ENCODE data around the gene ATP2B2. TPM values are rescaled to one million over a fixed set of nuclear protein-coding genes. Genes with fewer than 3 reads are reported as not detected.

ATP2B2 gene
- total and polyA plus RNA-seq, 10 of the 15 experiments (the other 5 are each of a cell fraction or from before 2014, with no cell fraction given) = 0.04 TPM; not detected in 9

GRCh38 chr3:10507331-10507730 is 1.9 kb upstream of the ATP2B2 start:
- ChIA-PET RAD21 (ENCODE audit: unreplicated experiment) (no interaction called here), SMC1A (ENCODE audit: uncharacterized antibody, unreplicated experiment) (no interaction called here), CTCF (no interaction called here), POLR2A (no interaction called here)
- Histone ChIP-seq H3K36me3 (ENCODE audit: control insufficient read depth in 2 of 2, insufficient read depth in 2 of 2, low read length in 1 of 2) (no peaks in the 10 kb centered on the region), H3K79me2 (ENCODE audit: control insufficient read depth, insufficient read depth, low read length) (no peaks in the 10 kb centered on the region), H3K27me3 (replicated peaks in 1 of 2; ENCODE audit: control insufficient read depth in 2 of 2, insufficient read depth in 2 of 2, low read length in 1 of 2) (peaks cover 0 to 3% of the 10 kb centered on the region in 2 experiments; a peak in 3 of 4 replicates), H3K9ac (ENCODE audit: control insufficient read depth, insufficient read depth, low read length) (no peak overlapping the region), H4K20me1 (ENCODE audit: control insufficient read depth, insufficient read depth) (no peaks in the 10 kb centered on the region), H3K27ac (ENCODE audit: control insufficient read depth, insufficient read depth) (no peak overlapping the region), H3K9me3 (replicated peaks; ENCODE audit: control insufficient read depth, insufficient read depth, low read length) (no peaks in the 10 kb centered on the region), H3K4me3 (no peak overlapping the region), H3K4me1 (ENCODE audit: control insufficient read depth, insufficient read depth, low read length) (no peaks in the 10 kb centered on the region), H2AFZ (ENCODE audit: control insufficient read depth, low read depth, low read length) (no peak overlapping the region), H3K4me2 (ENCODE audit: control insufficient read depth, insufficient read depth) (no peak overlapping the region)
- in situ Hi-C loops (cut with MboI) (no loop called here), intact Hi-C loops (cut with micrococcal nuclease; ENCODE audit: unreplicated experiment) (no loop called here)
- no TSS peak for BruUV-seq (replicated peaks)
- WGBS (ENCODE audit: insufficient coverage, insufficient replicate concordance, low lambda C conversion rate, missing lambda C conversion rate) = 50% methylated on average over 9 of the region's 9 CpGs
- ATAC-seq (no peak), FAIRE-seq (no peak), DNase-seq (ENCODE audit: low read depth, low spot score) (no peak)
- no peak for TF ChIP-seq MEF2B (IDR thresholded peaks at IDR 0.05; ENCODE audit: partially characterized antibody, poor library complexity, severe bottlenecking)
- TF ChIP-seq, protein P1, sequence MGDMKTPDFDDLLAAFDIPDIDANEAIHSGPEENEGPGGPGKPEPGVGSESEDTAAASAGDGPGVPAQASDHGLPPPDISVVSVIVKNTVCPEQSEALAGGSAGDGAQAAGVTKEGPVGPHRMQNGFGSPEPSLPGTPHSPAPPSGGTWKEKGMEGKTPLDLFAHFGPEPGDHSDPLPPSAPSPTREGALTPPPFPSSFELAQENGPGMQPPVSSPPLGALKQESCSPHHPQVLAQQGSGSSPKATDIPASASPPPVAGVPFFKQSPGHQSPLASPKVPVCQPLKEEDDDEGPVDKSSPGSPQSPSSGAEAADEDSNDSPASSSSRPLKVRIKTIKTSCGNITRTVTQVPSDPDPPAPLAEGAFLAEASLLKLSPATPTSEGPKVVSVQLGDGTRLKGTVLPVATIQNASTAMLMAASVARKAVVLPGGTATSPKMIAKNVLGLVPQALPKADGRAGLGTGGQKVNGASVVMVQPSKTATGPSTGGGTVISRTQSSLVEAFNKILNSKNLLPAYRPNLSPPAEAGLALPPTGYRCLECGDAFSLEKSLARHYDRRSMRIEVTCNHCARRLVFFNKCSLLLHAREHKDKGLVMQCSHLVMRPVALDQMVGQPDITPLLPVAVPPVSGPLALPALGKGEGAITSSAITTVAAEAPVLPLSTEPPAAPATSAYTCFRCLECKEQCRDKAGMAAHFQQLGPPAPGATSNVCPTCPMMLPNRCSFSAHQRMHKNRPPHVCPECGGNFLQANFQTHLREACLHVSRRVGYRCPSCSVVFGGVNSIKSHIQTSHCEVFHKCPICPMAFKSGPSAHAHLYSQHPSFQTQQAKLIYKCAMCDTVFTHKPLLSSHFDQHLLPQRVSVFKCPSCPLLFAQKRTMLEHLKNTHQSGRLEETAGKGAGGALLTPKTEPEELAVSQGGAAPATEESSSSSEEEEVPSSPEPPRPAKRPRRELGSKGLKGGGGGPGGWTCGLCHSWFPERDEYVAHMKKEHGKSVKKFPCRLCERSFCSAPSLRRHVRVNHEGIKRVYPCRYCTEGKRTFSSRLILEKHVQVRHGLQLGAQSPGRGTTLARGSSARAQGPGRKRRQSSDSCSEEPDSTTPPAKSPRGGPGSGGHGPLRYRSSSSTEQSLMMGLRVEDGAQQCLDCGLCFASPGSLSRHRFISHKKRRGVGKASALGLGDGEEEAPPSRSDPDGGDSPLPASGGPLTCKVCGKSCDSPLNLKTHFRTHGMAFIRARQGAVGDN (IDR thresholded peaks at IDR 0.05) = no peak
- TF ChIP-seq SIX5 (IDR thresholded peaks at IDR 0.05; ENCODE audit: low read depth, low read length, severe bottlenecking) = no peak
- TF ChIP-seq NR2F1 (conservative IDR thresholded peaks at IDR 0.05) = no peak
- no peak for TF ChIP-seq HDAC6 (IDR thresholded peaks at IDR 0.05; ENCODE audit: unreplicated experiment)
- no peak for TF ChIP-seq CBX5 (IDR thresholded peaks at IDR 0.05; ENCODE audit: low read depth)
- TF ChIP-seq HDAC2 (IDR thresholded peaks at IDR 0.05) = no peak
- no peak for TF ChIP-seq DPF2 (IDR thresholded peaks at IDR 0.05)
- no peak for TF ChIP-seq SPI1 (IDR thresholded peaks at IDR 0.05; ENCODE audit: borderline replicate concordance, insufficient read depth, low read depth, low read length)
- TF ChIP-seq STAT3 (IDR thresholded peaks at IDR 0.05; ENCODE audit: low read depth, low read length) = no peak
- TF ChIP-seq JUNB (IDR thresholded peaks at IDR 0.05) = no peak
- no peak for TF ChIP-seq STAT1 (conservative IDR thresholded peaks at IDR 0.05)
- no peak for TF ChIP-seq GATAD2B (conservative IDR thresholded peaks at IDR 0.05; ENCODE audit: low read depth)
